Measurements from ENCODE around the gene FBLN2.

DNA sequence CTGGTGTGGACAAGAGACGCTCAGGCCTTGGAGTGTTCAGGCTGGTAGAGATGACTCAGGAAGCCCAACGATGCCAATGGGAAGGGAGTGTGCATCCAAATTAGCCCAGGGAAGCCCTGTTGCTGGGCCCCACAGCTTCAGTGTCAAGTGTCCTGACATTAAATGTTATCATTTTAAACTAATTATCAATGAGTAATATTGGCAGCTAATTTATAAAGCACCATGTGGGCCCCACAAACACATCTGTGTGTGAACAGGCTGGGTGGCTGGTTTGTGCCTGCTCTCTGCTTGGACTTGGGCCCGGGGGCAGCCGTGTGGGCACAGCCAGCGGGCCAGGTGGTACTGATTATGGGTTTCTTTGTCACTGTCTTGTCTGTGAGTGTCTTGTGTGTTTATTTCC lies 15.0 kb downstream of the FBLN2 start:
- TF ChIP-seq, protein P1, sequence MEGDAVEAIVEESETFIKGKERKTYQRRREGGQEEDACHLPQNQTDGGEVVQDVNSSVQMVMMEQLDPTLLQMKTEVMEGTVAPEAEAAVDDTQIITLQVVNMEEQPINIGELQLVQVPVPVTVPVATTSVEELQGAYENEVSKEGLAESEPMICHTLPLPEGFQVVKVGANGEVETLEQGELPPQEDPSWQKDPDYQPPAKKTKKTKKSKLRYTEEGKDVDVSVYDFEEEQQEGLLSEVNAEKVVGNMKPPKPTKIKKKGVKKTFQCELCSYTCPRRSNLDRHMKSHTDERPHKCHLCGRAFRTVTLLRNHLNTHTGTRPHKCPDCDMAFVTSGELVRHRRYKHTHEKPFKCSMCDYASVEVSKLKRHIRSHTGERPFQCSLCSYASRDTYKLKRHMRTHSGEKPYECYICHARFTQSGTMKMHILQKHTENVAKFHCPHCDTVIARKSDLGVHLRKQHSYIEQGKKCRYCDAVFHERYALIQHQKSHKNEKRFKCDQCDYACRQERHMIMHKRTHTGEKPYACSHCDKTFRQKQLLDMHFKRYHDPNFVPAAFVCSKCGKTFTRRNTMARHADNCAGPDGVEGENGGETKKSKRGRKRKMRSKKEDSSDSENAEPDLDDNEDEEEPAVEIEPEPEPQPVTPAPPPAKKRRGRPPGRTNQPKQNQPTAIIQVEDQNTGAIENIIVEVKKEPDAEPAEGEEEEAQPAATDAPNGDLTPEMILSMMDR (IDR thresholded peaks at IDR 0.05; ENCODE audit: low read depth, low read length, missing input control), result no peak
- no peak for TF ChIP-seq GABPA (IDR thresholded peaks at IDR 0.05 in 1 of 2, conservative IDR thresholded peaks at IDR 0.05 in 1 of 2)
